Left lobe of liver (tissue), 2 donors: ENCODE results near the gene EIF5A. TPM values are rescaled to one million over a fixed set of nuclear protein-coding genes. Genes with fewer than 3 reads are reported as not detected.
A peak's percentile ranks its signal among the peaks of the same experiment; 100 is the strongest.
"Not testable (repeated sequence)": the region's sequence is repeated elsewhere in the genome, so short reads cannot be mapped to it uniquely, and the experiment has no call there.

Experiments used
- ATAC-seq: fragments of 200-7000 bp; cut with Tn5 transposase; one replicate; pipeline ENCODE4 v1.9.1; 2020; ENCODE audit warnings: mild to moderate bottlenecking, moderate library complexity
- DNase-seq: peaks from one replicate; pipeline ENCODE4 v3.0.0-alpha.2; 2020; ENCODE audit warnings: low spot score
- total RNA-seq: library from RNA; stranded (reverse); gene quantifications from one replicate; pipeline ENCODE4 v1.2.1, GENCODE V29; 2021
- donor health status: DM: no; HTN: no; CAD: no; lungs with moderate emphysema.
- donor health status: DM: no; HTN: yes; CAD: no.

Gene EIF5A
- total RNA-seq, 1 donor from 2014 or later, result 242 TPM

- peak; percentile 88 for ATAC-seq
- DNase-seq, result peak; percentile 98
Observed at GRCh38 chr17:7329374-7329996, 22.1 kb downstream of the EIF5A start.

- DNase-seq, result peak; percentile 75
- peak; percentile 60 for ATAC-seq
Observed at GRCh38 chr17:7329997-7330637, 22.7 kb downstream of the EIF5A start.

- DNase-seq (no peak), ATAC-seq (no peak)
Observed at GRCh38 chr17:7330638-7331015, 23.2 kb downstream of the EIF5A start.

- DNase-seq (no peak), ATAC-seq (no peak)
Observed at GRCh38 chr17:7332111-7332510, 24.7 kb downstream of the EIF5A start.

- ATAC-seq, DNase-seq: not testable (repeated sequence)
Observed at GRCh38 chr17:7332600-7333069, 25.2 kb downstream of the EIF5A start.

- DNase-seq (no peak), ATAC-seq (no peak)
Observed at GRCh38 chr17:7334938-7335538, 27.6 kb downstream of the EIF5A start.

GRCh38 chr17:7335765-7336164 is 28.3 kb downstream of the EIF5A start:
- not testable (repeated sequence) for DNase-seq, ATAC-seq

- DNase-seq, result peak; percentile 50
Observed at GRCh38 chr17:7336240-7337175, 29.1 kb downstream of the EIF5A start, which contains the start of gene ACAP1. ACAP1 (plus strand) TSS chr17:7336529; CDS start chr17:7336735, 206 bp downstream.

GRCh38 chr17:7337600-7337999 is 30.2 kb downstream of the EIF5A start:
- DNase-seq, ATAC-seq: not testable (repeated sequence)

More at GRCh38 chr17:7336240-7337175, 29.1 kb downstream of the EIF5A start, which contains the start of gene ACAP1:
- ATAC-seq, result peak; percentile 26

GRCh38 chr17:7340179-7340578 is 32.8 kb downstream of the EIF5A start:
- no peak for ATAC-seq
- DNase-seq, result no peak

GRCh38 chr17:7341842-7342241 is 34.4 kb downstream of the EIF5A start:
- no peak for DNase-seq

GRCh38 chr17:7343250-7343649 is 35.8 kb downstream of the EIF5A start:
- ATAC-seq (no peak), DNase-seq (no peak)

More at GRCh38 chr17:7341842-7342241, 34.4 kb downstream of the EIF5A start:
- ATAC-seq, result no peak

- peak; percentile 48 for DNase-seq
- ATAC-seq, result no peak
Observed at GRCh38 chr17:7346761-7347614, 39.6 kb downstream of the EIF5A start.

- ATAC-seq (no peak), DNase-seq (peak; percentile 44)
Observed at GRCh38 chr17:7347630-7348477, 40.4 kb downstream of the EIF5A start.

- DNase-seq (peak; percentile 53), ATAC-seq (no peak)
Observed at GRCh38 chr17:7348478-7349242, 41.2 kb downstream of the EIF5A start.

- peak; percentile 94 for DNase-seq
- ATAC-seq, result peak; percentile 81
Observed at GRCh38 chr17:7351665-7352502, 44.5 kb downstream of the EIF5A start, which contains the start of gene KCTD11. KCTD11 (plus strand) TSS chr17:7352162.

GRCh38 chr17:7352503-7352889 is 45.1 kb downstream of the EIF5A start:
- no peak for ATAC-seq
- no peak for DNase-seq
